GM12878 (cell line): Measurements from ENCODE around the gene CTIF. TPM values are rescaled to one million over a fixed set of nuclear protein-coding genes. Genes with fewer than 3 reads are reported as not detected.

Experiments used
- ATAC-seq: fragments of 200-7000 bp; cut with Tn5 transposase; 3 replicates; pipeline ENCODE4 v1.9.1; 2020; ENCODE audit warnings: mild to moderate bottlenecking, moderate library complexity
- BruUV-seq: library from RNA; stranded (reverse); fragments of 400-500 nt; replicated peaks from 2 replicates; lab custom pipeline; 2021; lab: Mats Ljungman, UMichigan
- CTCF ChIA-PET: fragments of 300-600 bp; sonication (Branson Sonifier 250); formaldehyde crosslinking; extraction: SDS; loops from one replicate; lab custom pipeline; 2021; ENCODE audit warnings: inconsistent platforms; lab: Yijun Ruan, JAX
- POLR2A ChIA-PET: fragments of 350-600 bp; formaldehyde crosslinking; extraction: SDS; loops from one replicate; lab custom pipeline; 2021; ENCODE audit warnings: inconsistent platforms; lab: Charles Lee
- RAD21 ChIA-PET: fragments of 300-600 bp; sonication (Branson Sonifier 250); formaldehyde crosslinking; loops from one replicate; lab custom pipeline; 2023; ENCODE audit warnings: antibody characterized with exemption; ENCODE audit not compliant: unreplicated experiment; lab: Charles Lee
- SMC1A ChIA-PET: fragments of 300-600 bp; sonication (Branson Sonifier 250); formaldehyde crosslinking; loops from one replicate; lab custom pipeline; 2023; ENCODE audit not compliant: unreplicated experiment, uncharacterized antibody; lab: Charles Lee
- DNase-seq: peaks from one replicate; pipeline ENCODE4 v3.0.0-alpha.2; 2011; ENCODE audit warnings: low read depth, low spot score
- FAIRE-seq: peaks from 3 replicates; lab custom pipeline; 2011; peaks lifted over from hg19 to GRCh38; lab: Jason Lieb, UNC
- H2AFZ ChIP-seq: 2 replicates; pipeline ENCODE4 v1.6.0; 2011; ENCODE audit warnings: low read depth, low read length, control low read depth; ENCODE audit not compliant: control insufficient read depth
- H3K27ac ChIP-seq: 2 replicates; pipeline ENCODE4 v1.5.1; 2011; ENCODE audit warnings: control low read depth; ENCODE audit not compliant: control insufficient read depth, insufficient read depth
- H3K27me3 ChIP-seq, 2 experiments: replicated peaks in 1 of 2; 2 replicates each; pipeline versions ENCODE4 v1.6.0 to v1.6.1; 2011; ENCODE audit warnings: low read length in 1 of 2; ENCODE audit not compliant: control insufficient read depth in 2 of 2, insufficient read depth in 2 of 2
- H3K36me3 ChIP-seq, 2 experiments: 2 replicates each; pipeline ENCODE4 v1.5.1; 2011; ENCODE audit warnings: low read length in 1 of 2; ENCODE audit not compliant: control insufficient read depth in 2 of 2, insufficient read depth in 2 of 2
- H3K4me1 ChIP-seq: 2 replicates; pipeline ENCODE4 v1.6.1; 2011; ENCODE audit warnings: mild to moderate bottlenecking, low read length, moderate library complexity, mixed read lengths; ENCODE audit not compliant: control insufficient read depth, insufficient read depth
- H3K4me2 ChIP-seq: 2 replicates; pipeline ENCODE4 v1.6.0; 2011; ENCODE audit warnings: control low read depth; ENCODE audit not compliant: control insufficient read depth, insufficient read depth
- H3K4me3 ChIP-seq: fragments of 200-600 bp; sonication (generic); 2 replicates; pipeline ENCODE4 v1.5.1; 2016
- H3K79me2 ChIP-seq: 2 replicates; pipeline ENCODE4 v1.6.0; 2011; ENCODE audit warnings: low read length; ENCODE audit not compliant: control insufficient read depth, insufficient read depth
- H3K9ac ChIP-seq: 2 replicates; pipeline ENCODE4 v1.8.0; 2011; ENCODE audit warnings: low read length, control low read depth, mixed read lengths; ENCODE audit not compliant: control insufficient read depth, insufficient read depth
- H3K9me3 ChIP-seq: replicated peaks from 3 replicates; pipeline ENCODE4 v1.5.1; 2011; ENCODE audit warnings: mild to moderate bottlenecking, low read length; ENCODE audit not compliant: control insufficient read depth, insufficient read depth
- H4K20me1 ChIP-seq: 2 replicates; pipeline ENCODE4 v1.6.0; 2011; ENCODE audit not compliant: control insufficient read depth, insufficient read depth
- CUX1 ChIP-seq: IDR thresholded peaks from 2 replicates; pipeline ENCODE4 v1.6.1; 2012; ENCODE audit warnings: improper control_type of control experiment, low read depth, low read length; ENCODE audit not compliant: insufficient replicate concordance
- EP300 ChIP-seq, 2 experiments: fragments of 150-350 bp in 1 of 2; IDR thresholded peaks; 2 replicates each; pipeline ENCODE4 v1.6.1; 2011 to 2012; ENCODE audit warnings: low read depth in 2 of 2, low read length in 2 of 2, borderline replicate concordance in 1 of 2, improper control_type of control experiment in 1 of 2, inconsistent platforms in 1 of 2; ENCODE audit not compliant: control insufficient read depth in 1 of 2
- HCFC1 ChIP-seq: fragments of 150-350 bp; IDR thresholded peaks from 2 replicates; pipeline ENCODE4 v1.6.1; 2014; ENCODE audit warnings: low read length
- NFYB ChIP-seq: IDR thresholded peaks from 2 replicates; pipeline ENCODE4 v1.6.1; 2011; ENCODE audit warnings: low read depth, mild to moderate bottlenecking, low read length, improper control_type of control experiment, moderate library complexity; ENCODE audit not compliant: insufficient read depth
- USF1 ChIP-seq: IDR thresholded peaks from 2 replicates; pipeline ENCODE4 v1.6.1; 2011; ENCODE audit warnings: borderline replicate concordance, low read depth, mild to moderate bottlenecking, moderate library complexity, mixed read lengths, low read length; ENCODE audit not compliant: insufficient read depth; ENCODE audit errors: extremely low read length
- ZNF687 ChIP-seq: fragments of 450-650 bp; IDR thresholded peaks from 2 replicates; pipeline ENCODE4 v1.6.1; 2017; ENCODE audit warnings: mild to moderate bottlenecking, moderate library complexity
- WGBS: methylation state at CpG from one replicate; pipeline ENCODE4 v1.1.6; 2016; ENCODE audit warnings: low lambda C conversion rate; ENCODE audit not compliant: insufficient replicate concordance, insufficient coverage; ENCODE audit errors: missing lambda C conversion rate; 5-methylcytosine and 5-hydroxymethylcytosine counted together
- in situ Hi-C: fragments of 300-500 bp; cut with MboI; formaldehyde crosslinking; loops from 9 replicates; pipeline ENCODE4 v1.14.3; 2018; ENCODE audit warnings: mixed read lengths
- intact Hi-C: fragments of 100-400 bp; cut with micrococcal nuclease; formaldehyde crosslinking; loops from one replicate; pipeline ENCODE4 v1.14.2; 2022; ENCODE audit not compliant: unreplicated experiment
- polyA plus RNA-seq, 11 experiments: library from polyadenylated mRNA; depleted of rRNA in 4 of 11; unstranded in 6 of 11; stranded (reverse) in 5 of 11; fragments of >200 nt; fragmentation: Nextera tagmentation in 4 of 11; fragmentation: Illumina TruSeq in 1 of 11; extraction: Ambion mirVana in 4 of 11; extraction: Trizol in 1 of 11; gene quantifications; 1 replicate in 1 of 11; 2 replicates in 10 of 11; pipeline versions ENCODE4 v1.2.1 to v1.2.3, GENCODE V29; 2011 to 2016; ENCODE audit warnings: inconsistent platforms in 2 of 11, missing spikeins in 2 of 11, low read depth in 1 of 11
- total RNA-seq, 4 experiments: library from RNA; depleted of rRNA in 3 of 4; stranded (reverse); fragments of >200 nt in 3 of 4; fragmentation: Illumina TruSeq in 1 of 4; extraction: Trizol in 1 of 4; gene quantifications; 2 replicates each; pipeline versions ENCODE4 v1.2.1 to v1.2.3, GENCODE V29; 2013 to 2021

The CTIF gene
- total and polyA plus RNA-seq, 10 of the 15 experiments (the other 5 are each of a cell fraction or from before 2014, with no cell fraction given) = 0.06 to 11.6 (median 2.5) TPM

GRCh38 chr18:48884771-48885170 lies 345.9 kb downstream of the CTIF start:
- no peak for TF ChIP-seq ZNF687
- TF ChIP-seq NFYB = no peak
- TF ChIP-seq HCFC1 = no peak
- TF ChIP-seq CUX1 = no peak
- no peak for TF ChIP-seq USF1
- no peak for TF ChIP-seq EP300 (IDR thresholded peaks at IDR 0.05; ENCODE audit: borderline replicate concordance in 1 of 2, control insufficient read depth in 1 of 2, low read depth in 2 of 2, low read length in 2 of 2)
- H3K4me3 ChIP-seq = no peak overlapping the region
- H3K36me3 ChIP-seq = no peaks in the 10 kb centered on the region
- no peaks in the 10 kb centered on the region for H4K20me1 ChIP-seq
- H3K4me2 ChIP-seq = no peak overlapping the region
- no peak overlapping the region for H3K27ac ChIP-seq
- intact Hi-C loops (no loop called here), in situ Hi-C loops (no loop called here)
- no peak for FAIRE-seq
- ChIA-PET RAD21 (interaction anchor here (0.8 to 1.0 kb wide), 2 partner anchors 16 to 100 kb away, joined by 3 read pairs; no protein-coding TSS in a partner anchor), SMC1A (interaction anchor here (1.0 to 1.2 kb wide), 2 partner anchors 9 to 10 kb away, joined by 3 to 4 read pairs; no protein-coding TSS in a partner anchor), CTCF (no interaction called here), POLR2A (interaction anchor here (1.3 kb wide), 1 partner anchor 16 kb away, joined by 3 read pairs; no protein-coding TSS in a partner anchor)
- peak; percentile 56 for ATAC-seq
- H3K9ac ChIP-seq = no peak overlapping the region
- no peaks in the 10 kb centered on the region for H3K4me1 ChIP-seq
- no peak for DNase-seq
- H2AFZ ChIP-seq = no peak overlapping the region
- no peaks in the 10 kb centered on the region for H3K9me3 ChIP-seq
- BruUV-seq = no TSS peak
- WGBS = 35% methylated on average over 4 of the region's 4 CpGs
- H3K79me2 ChIP-seq = no peaks in the 10 kb centered on the region
- no peaks in the 10 kb centered on the region for H3K27me3 ChIP-seq
